Peyer's patch (tissue), 4 donors: ENCODE results near the gene RPL15.

ENCODE experiments used
- CTCF ChIP-seq, 6 experiments: fragments of 450-650 bp in 4 of 6; fragments of 200-600 bp in 2 of 6; sonication (generic) in 1 of 6; IDR thresholded peaks; one replicate each; pipeline ENCODE4 v1.5.1; 2017 to 2019; ENCODE audit warnings: antibody characterized with exemption in 6 of 6, mild to moderate bottlenecking in 3 of 6, moderate library complexity in 1 of 6
- POLR2A ChIP-seq, 2 donors: fragments of 450-650 bp; IDR thresholded peaks; one replicate each; pipeline ENCODE4 v1.5.1; 2017; ENCODE audit warnings: antibody characterized with exemption in 2 of 2, mild to moderate bottlenecking in 2 of 2, moderate library complexity in 2 of 2

- TF ChIP-seq CTCF (IDR thresholded peaks at IDR 0.05) (no peak), POLR2A (IDR thresholded peaks at IDR 0.05) (no peak)
Measured at GRCh38 chr3:23944007-23944783, 27.3 kb downstream of the RPL15 start.
